Transverse colon (tissue), 4 donors: ENCODE measurements around the gene BMPER. TPM values are rescaled to one million over a fixed set of nuclear protein-coding genes. Genes with fewer than 3 reads are reported as not detected.

ENCODE experiments used
- DNase-seq: peaks from one replicate; pipeline ENCODE4 v3.0.0-alpha.2; 2019
- H3K27ac ChIP-seq, 4 donors: fragments of 200-600 bp; sonication (generic); 2 replicates each; pipeline ENCODE4 v1.5.1; 2016 to 2018; ENCODE audit warnings: inconsistent platforms in 4 of 4
- H3K27me3 ChIP-seq: fragments of 200-600 bp; sonication (generic); 2 replicates; pipeline ENCODE4 v1.5.1; 2017; ENCODE audit warnings: inconsistent platforms
- H3K36me3 ChIP-seq, 4 donors: fragments of 200-600 bp; sonication (generic); 2 replicates each; pipeline ENCODE4 v1.5.1; 2017 to 2019; ENCODE audit warnings: inconsistent platforms in 4 of 4
- H3K4me1 ChIP-seq, 4 donors: fragments of 200-600 bp; sonication (generic); 2 replicates each; pipeline ENCODE4 v1.5.1; 2017 to 2020; ENCODE audit warnings: inconsistent platforms in 4 of 4
- H3K4me3 ChIP-seq, 4 donors: fragments of 200-600 bp; sonication (generic); 1 replicate in 1 of 4; 2 replicates in 3 of 4; pipeline versions ENCODE4 v1.5.1 to v1.6.1; 2017 to 2019; ENCODE audit warnings: inconsistent platforms in 4 of 4
- H3K9me3 ChIP-seq, 2 donors: fragments of 200-600 bp; sonication (generic); 2 replicates each; pipeline ENCODE4 v1.5.1; 2017 to 2019; ENCODE audit warnings: inconsistent platforms in 2 of 2
- EP300 ChIP-seq: sonication (generic); formaldehyde crosslinking; IDR thresholded peaks from one replicate; pipeline ENCODE4 v1.6.1; 2017; ENCODE audit warnings: antibody characterized with exemption, low read depth
- POLR2A ChIP-seq: fragments of 450-650 bp; IDR thresholded peaks from one replicate; pipeline ENCODE4 v1.6.1; 2016; ENCODE audit warnings: antibody characterized with exemption, mild to moderate bottlenecking, moderate library complexity
- POLR2AphosphoS5 ChIP-seq, 3 donors: sonication (generic); formaldehyde crosslinking; IDR thresholded peaks; one replicate each; pipeline ENCODE4 v1.6.1; 2016; ENCODE audit warnings: antibody characterized with exemption in 3 of 3
- WGBS, 2 donors: methylation state at CpG; one replicate each; pipeline ENCODE4 v1.1.5; 2018; ENCODE audit warnings: low coverage in 1 of 2; 5-methylcytosine and 5-hydroxymethylcytosine counted together
- in situ Hi-C, 4 donors: fragments of 200-750 bp; cut with MboI; loops; one replicate each; pipeline versions ENCODE4 v1.15.0 to v1.15.1; 2017; ENCODE audit warnings: low sequenced_read_pairs in 3 of 4, low pct_ligation_motif_present in 1 of 4, low pct_unique_long_range_greater_than_20kb in 1 of 4
- intact Hi-C: fragments of 100-400 bp; cut with DNase I; formaldehyde crosslinking; loops from one replicate; pipeline ENCODE4 v1.15.1; 2023; ENCODE audit warnings: low total_unique reads
- total RNA-seq, 4 donors: library from RNA; depleted of rRNA; stranded (reverse); fragments of >200 nt; gene quantifications; one replicate each; pipeline ENCODE4 v1.1.0, GENCODE V29; 2016
- TF ChIP-seq, protein P1 (sequence below), 5 experiments: fragments of 200-600 bp in 3 of 5; fragments of 450-650 bp in 2 of 5; sonication (generic) in 3 of 5; IDR thresholded peaks; 1 replicate in 2 of 5; 2 replicates in 3 of 5; pipeline ENCODE4 v1.5.1; 2016 to 2017; ENCODE audit warnings: antibody characterized with exemption in 5 of 5, inconsistent platforms in 3 of 5, mild to moderate bottlenecking in 2 of 5, moderate library complexity in 1 of 5

Gene BMPER
- total RNA-seq, 4 donors from 2014 or later, result 1.00 to 2.5 (median 1.8) TPM

DNA sequence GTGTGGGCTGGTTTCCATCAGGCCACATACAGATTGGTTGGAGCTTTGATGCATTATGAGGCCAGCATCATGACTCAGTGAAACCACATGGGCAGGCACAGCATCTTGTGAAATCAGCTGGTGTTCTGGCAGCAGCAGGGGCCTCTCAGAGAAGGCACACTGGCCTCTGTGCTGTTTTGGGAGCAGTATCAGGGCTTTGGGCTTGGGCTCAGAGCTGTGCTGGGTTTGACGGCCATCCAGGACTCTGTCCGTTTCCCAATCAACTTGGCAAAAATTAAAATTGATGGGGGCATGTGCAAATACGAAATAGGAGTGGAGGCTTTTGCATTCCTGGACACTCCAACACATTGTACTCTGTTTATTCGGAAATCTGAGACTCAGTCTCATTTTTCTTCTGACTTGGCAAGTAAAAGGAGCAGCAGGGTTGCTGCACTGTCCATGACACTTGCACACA is 190.9 kb downstream of the BMPER start:
- no peak overlapping the region for H3K4me3 ChIP-seq
- peak in 2 of 3 donors; percentile 7 to 32 for TF ChIP-seq POLR2AphosphoS5 (IDR thresholded peaks at IDR 0.05)
- TF ChIP-seq POLR2A, result no peak
- 66 to 83% methylated on average over 2 to 4 of the region's 4 CpGs for WGBS, 2 donors
- H3K27ac ChIP-seq, result peak overlapping the region in 2 of 4 donors; percentile 8 to 36
- H3K9me3 ChIP-seq, result no peaks in the 10 kb centered on the region
- intact Hi-C loops (no loop called here), in situ Hi-C loops (loop anchor here in 1 of 4 donors (25.0 kb wide), 1 partner anchor 91 kb away; no protein-coding TSS in a partner anchor)
- DNase-seq, result peak; percentile 30
- H3K27me3 ChIP-seq, result no peaks in the 10 kb centered on the region
- no peaks in the 10 kb centered on the region for H3K36me3 ChIP-seq
- H3K4me1 ChIP-seq, result no peaks in the 10 kb centered on the region

DNA sequence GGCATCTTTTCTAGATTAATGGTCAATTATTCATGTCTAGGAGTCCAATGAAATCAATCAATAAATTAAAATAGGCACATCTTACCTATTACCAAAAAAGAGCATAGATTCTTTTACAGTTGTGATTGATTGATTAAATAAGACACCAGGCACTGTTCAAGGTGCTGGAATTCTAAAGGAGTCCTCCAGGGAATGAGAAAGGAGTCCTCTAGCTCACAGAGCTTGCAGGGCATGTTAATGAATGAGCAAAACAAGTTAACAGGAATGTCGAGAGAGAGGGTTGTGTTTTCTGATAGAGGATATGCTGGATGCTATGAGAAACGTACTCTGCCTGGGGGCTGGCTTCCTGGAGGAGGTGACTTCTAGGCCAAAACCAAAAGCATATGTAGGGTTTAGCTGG is 191.4 kb downstream of the BMPER start:
- WGBS, 2 donors, result 44 to 75% methylated on average over 2 of the region's 2 CpGs
- Histone ChIP-seq H3K4me3 (no peak overlapping the region), H3K4me1 (no peaks in the 10 kb centered on the region), H3K27ac (no peak overlapping the region), H3K27me3 (no peaks in the 10 kb centered on the region), H3K9me3 (no peaks in the 10 kb centered on the region), H3K36me3 (no peaks in the 10 kb centered on the region)
- no peak for TF ChIP-seq EP300
- TF ChIP-seq POLR2A, result no peak
- TF ChIP-seq, protein P1, sequence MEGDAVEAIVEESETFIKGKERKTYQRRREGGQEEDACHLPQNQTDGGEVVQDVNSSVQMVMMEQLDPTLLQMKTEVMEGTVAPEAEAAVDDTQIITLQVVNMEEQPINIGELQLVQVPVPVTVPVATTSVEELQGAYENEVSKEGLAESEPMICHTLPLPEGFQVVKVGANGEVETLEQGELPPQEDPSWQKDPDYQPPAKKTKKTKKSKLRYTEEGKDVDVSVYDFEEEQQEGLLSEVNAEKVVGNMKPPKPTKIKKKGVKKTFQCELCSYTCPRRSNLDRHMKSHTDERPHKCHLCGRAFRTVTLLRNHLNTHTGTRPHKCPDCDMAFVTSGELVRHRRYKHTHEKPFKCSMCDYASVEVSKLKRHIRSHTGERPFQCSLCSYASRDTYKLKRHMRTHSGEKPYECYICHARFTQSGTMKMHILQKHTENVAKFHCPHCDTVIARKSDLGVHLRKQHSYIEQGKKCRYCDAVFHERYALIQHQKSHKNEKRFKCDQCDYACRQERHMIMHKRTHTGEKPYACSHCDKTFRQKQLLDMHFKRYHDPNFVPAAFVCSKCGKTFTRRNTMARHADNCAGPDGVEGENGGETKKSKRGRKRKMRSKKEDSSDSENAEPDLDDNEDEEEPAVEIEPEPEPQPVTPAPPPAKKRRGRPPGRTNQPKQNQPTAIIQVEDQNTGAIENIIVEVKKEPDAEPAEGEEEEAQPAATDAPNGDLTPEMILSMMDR (IDR thresholded peaks at IDR 0.05), result no peak
- intact Hi-C loops, result no loop called here
- no peak for DNase-seq
- in situ Hi-C loops, result loop anchor here in 1 of 4 donors (25.0 kb wide), 1 partner anchor 91 kb away; no protein-coding TSS in a partner anchor

DNA sequence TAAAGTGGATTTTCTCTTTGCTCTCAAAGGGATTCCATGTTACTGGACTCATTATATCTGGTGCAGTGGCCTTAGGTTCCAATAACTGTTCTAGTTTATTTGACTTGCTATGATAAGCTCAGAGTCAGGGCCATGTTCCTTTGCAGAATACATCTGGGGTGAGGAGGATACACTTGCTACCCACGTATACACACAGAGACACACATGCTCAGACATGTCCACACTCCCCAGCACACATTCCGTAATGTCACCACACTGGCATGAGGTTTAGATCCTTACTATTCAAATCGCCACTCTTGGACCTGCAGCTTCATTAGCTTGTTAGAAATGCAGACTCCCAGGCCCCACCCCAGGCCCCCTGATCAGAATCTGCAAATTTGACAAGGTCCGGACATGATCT is 195.3 kb downstream of the BMPER start:
- no peak overlapping the region for H3K27ac ChIP-seq
- H3K9me3 ChIP-seq, result no peaks in the 10 kb centered on the region
- no peaks in the 10 kb centered on the region for H3K4me1 ChIP-seq
- no peak for DNase-seq
- TF ChIP-seq, protein P1 (IDR thresholded peaks at IDR 0.05), result no peak
- TF ChIP-seq EP300 (no peak), POLR2A (no peak)
- in situ Hi-C loops (no loop called here), intact Hi-C loops (no loop called here)
- H3K27me3 ChIP-seq, result no peaks in the 10 kb centered on the region
- WGBS, 2 donors, result 68 to 83% methylated on average over 2 to 4 of the region's 4 CpGs
- no peak overlapping the region for H3K4me3 ChIP-seq
- H3K36me3 ChIP-seq, result no peaks in the 10 kb centered on the region

DNA sequence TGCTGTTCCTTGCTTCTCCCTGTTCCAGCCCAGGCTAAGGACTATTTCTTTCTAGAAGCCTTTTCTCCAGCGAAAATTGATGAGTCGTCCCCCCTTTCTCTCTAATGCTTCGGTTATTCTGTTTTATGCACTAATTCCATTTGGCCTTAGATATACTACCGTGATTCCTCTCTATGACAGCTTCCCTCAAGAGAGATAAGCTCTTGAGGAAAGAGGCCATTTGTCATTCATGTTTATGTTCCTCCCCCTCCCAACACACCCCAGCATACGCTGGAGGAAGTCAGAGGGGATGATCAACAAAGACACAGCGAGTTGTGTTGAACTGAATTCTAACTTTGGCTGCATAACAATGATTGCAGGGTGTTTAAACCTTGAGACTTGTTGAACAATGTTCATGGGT is 198.8 kb downstream of the BMPER start:
- no peak for DNase-seq
- no peaks in the 10 kb centered on the region for H3K4me1 ChIP-seq
- no peaks in the 10 kb centered on the region for H3K9me3 ChIP-seq
- H3K4me3 ChIP-seq, result no peak overlapping the region
- 44 to 55% methylated on average over 6 of the region's 6 CpGs for WGBS, 2 donors
- no peaks in the 10 kb centered on the region for H3K27me3 ChIP-seq
- intact Hi-C loops (no loop called here), in situ Hi-C loops (no loop called here)
- H3K36me3 ChIP-seq, result no peaks in the 10 kb centered on the region
- TF ChIP-seq POLR2A (no peak), POLR2AphosphoS5 (IDR thresholded peaks at IDR 0.05) (no peak), EP300 (no peak)
- TF ChIP-seq, protein P1 (IDR thresholded peaks at IDR 0.05), result no peak
- no peak overlapping the region for H3K27ac ChIP-seq

DNA sequence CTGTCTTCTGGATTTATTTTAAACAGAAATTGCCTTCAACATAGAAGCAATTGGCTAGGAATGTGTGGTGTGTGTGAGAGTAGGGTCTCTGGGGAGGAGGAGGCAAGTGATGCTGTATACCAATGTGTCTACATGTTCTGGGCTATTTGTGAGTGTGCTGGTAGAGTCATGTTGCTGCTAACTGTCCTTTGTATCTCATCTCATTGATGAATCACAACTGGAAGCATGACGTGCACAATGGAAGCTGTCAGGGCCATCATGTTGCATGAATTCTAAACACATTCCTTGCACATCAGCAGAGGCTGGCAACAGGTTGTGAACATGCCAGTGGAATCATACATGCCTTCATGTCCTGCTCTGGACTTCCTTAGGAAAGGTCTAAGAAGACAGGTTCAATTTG is 199.7 kb downstream of the BMPER start:
- Histone ChIP-seq H3K9me3 (no peaks in the 10 kb centered on the region), H3K27ac (no peak overlapping the region), H3K36me3 (no peaks in the 10 kb centered on the region), H3K27me3 (no peaks in the 10 kb centered on the region), H3K4me1 (no peaks in the 10 kb centered on the region), H3K4me3 (no peak overlapping the region)
- in situ Hi-C loops, result no loop called here
- 81% methylated on average over 1 of the region's 1 CpG; no CpG with 5 or more reads in 1 of the 2 donors for WGBS, 2 donors
- TF ChIP-seq, protein P1 (IDR thresholded peaks at IDR 0.05), result no peak
- TF ChIP-seq POLR2AphosphoS5 (IDR thresholded peaks at IDR 0.05) (no peak), POLR2A (no peak), EP300 (no peak)
- intact Hi-C loops, result no loop called here
- DNase-seq, result no peak
